Measurements from ENCODE around the gene GPAM. TPM values are rescaled to one million over a fixed set of nuclear protein-coding genes. Genes with fewer than 3 reads are reported as not detected.
A peak's percentile ranks its signal among the peaks of the same experiment; 100 is the strongest.

The GPAM gene
- total and polyA plus RNA-seq, 2 donors from 2014 or later = 4.0 to 9.9 TPM

GRCh38 chr10:112143420-112143819 is 40.1 kb downstream of the GPAM start:
- Histone ChIP-seq H3K9me3 (ENCODE audit: control insufficient read depth in 2 of 3, insufficient read depth in 1 of 3, low read length in 3 of 3) (no peaks in the 10 kb centered on the region), H3K4me1 (ENCODE audit: control insufficient read depth in 2 of 3, insufficient read depth in 2 of 3, low read depth in 1 of 3, low read length in 3 of 3) (no peaks in the 10 kb centered on the region), H3K36me3 (ENCODE audit: control insufficient read depth in 2 of 3, insufficient read depth in 3 of 3, low read length in 3 of 3) (no peaks in the 10 kb centered on the region), H3K27me3 (ENCODE audit: control insufficient read depth, insufficient read depth, low read length) (no peaks in the 10 kb centered on the region), H3K9ac (ENCODE audit: low read length in 3 of 3) (no peak overlapping the region), H3K4me3 (ENCODE audit: low read length in 3 of 3) (no peak overlapping the region), H3K27ac (ENCODE audit: low read depth in 2 of 2, low read length in 2 of 2) (no peak overlapping the region)
- FAIRE-seq = no peak
- TF ChIP-seq, protein P1, sequence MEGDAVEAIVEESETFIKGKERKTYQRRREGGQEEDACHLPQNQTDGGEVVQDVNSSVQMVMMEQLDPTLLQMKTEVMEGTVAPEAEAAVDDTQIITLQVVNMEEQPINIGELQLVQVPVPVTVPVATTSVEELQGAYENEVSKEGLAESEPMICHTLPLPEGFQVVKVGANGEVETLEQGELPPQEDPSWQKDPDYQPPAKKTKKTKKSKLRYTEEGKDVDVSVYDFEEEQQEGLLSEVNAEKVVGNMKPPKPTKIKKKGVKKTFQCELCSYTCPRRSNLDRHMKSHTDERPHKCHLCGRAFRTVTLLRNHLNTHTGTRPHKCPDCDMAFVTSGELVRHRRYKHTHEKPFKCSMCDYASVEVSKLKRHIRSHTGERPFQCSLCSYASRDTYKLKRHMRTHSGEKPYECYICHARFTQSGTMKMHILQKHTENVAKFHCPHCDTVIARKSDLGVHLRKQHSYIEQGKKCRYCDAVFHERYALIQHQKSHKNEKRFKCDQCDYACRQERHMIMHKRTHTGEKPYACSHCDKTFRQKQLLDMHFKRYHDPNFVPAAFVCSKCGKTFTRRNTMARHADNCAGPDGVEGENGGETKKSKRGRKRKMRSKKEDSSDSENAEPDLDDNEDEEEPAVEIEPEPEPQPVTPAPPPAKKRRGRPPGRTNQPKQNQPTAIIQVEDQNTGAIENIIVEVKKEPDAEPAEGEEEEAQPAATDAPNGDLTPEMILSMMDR (IDR thresholded peaks at IDR 0.05; ENCODE audit: borderline replicate concordance, extremely low read depth, insufficient read depth) = no peak
- DNase-seq = no peak
- intact Hi-C loops (cut with DNase I) = no loop called here

GRCh38 chr10:112141292-112141691 is 42.3 kb downstream of the GPAM start:
- H3K9ac ChIP-seq (ENCODE audit: low read length in 3 of 3) = no peak overlapping the region
- H3K36me3 ChIP-seq (ENCODE audit: control insufficient read depth in 2 of 3, insufficient read depth in 3 of 3, low read length in 3 of 3) = no peaks in the 10 kb centered on the region
- H3K27ac ChIP-seq (ENCODE audit: low read depth in 2 of 2, low read length in 2 of 2) = no peak overlapping the region
- DNase-seq = no peak
- H3K4me3 ChIP-seq (ENCODE audit: low read length in 3 of 3) = no peak overlapping the region
- FAIRE-seq = no peak
- no peaks in the 10 kb centered on the region for H3K27me3 ChIP-seq (ENCODE audit: control insufficient read depth, insufficient read depth, low read length)
- no peaks in the 10 kb centered on the region for H3K4me1 ChIP-seq (ENCODE audit: control insufficient read depth in 2 of 3, insufficient read depth in 2 of 3, low read depth in 1 of 3, low read length in 3 of 3)
- H3K9me3 ChIP-seq (ENCODE audit: control insufficient read depth in 2 of 3, insufficient read depth in 1 of 3, low read length in 3 of 3) = no peaks in the 10 kb centered on the region
- intact Hi-C loops (cut with DNase I) = no loop called here
- TF ChIP-seq, protein P1 (IDR thresholded peaks at IDR 0.05; ENCODE audit: borderline replicate concordance, extremely low read depth, insufficient read depth) = no peak

- Histone ChIP-seq H3K4me1 (ENCODE audit: control insufficient read depth in 2 of 3, insufficient read depth in 2 of 3, low read depth in 1 of 3, low read length in 3 of 3) (no peaks in the 10 kb centered on the region), H3K27ac (ENCODE audit: low read depth in 2 of 2, low read length in 2 of 2) (no peak overlapping the region), H3K27me3 (ENCODE audit: control insufficient read depth, insufficient read depth, low read length) (no peaks in the 10 kb centered on the region), H3K4me3 (ENCODE audit: low read length in 3 of 3) (no peak overlapping the region), H3K9me3 (ENCODE audit: control insufficient read depth in 2 of 3, insufficient read depth in 1 of 3, low read length in 3 of 3) (no peaks in the 10 kb centered on the region), H3K9ac (ENCODE audit: low read length in 3 of 3) (no peak overlapping the region), H3K36me3 (ENCODE audit: control insufficient read depth in 2 of 3, insufficient read depth in 3 of 3, low read length in 3 of 3) (no peaks in the 10 kb centered on the region)
- TF ChIP-seq, protein P1 (IDR thresholded peaks at IDR 0.05; ENCODE audit: borderline replicate concordance, extremely low read depth, insufficient read depth) = peak; percentile 74
- DNase-seq (peak; percentile 78 to 84 (median 82)), FAIRE-seq (no peak)
- intact Hi-C loops (cut with DNase I) = no loop called here
Measured at GRCh38 chr10:112140110-112140970, 43.2 kb downstream of the GPAM start.
